ENCODE results near the gene NPM3.

The NPM3 gene

DNA sequence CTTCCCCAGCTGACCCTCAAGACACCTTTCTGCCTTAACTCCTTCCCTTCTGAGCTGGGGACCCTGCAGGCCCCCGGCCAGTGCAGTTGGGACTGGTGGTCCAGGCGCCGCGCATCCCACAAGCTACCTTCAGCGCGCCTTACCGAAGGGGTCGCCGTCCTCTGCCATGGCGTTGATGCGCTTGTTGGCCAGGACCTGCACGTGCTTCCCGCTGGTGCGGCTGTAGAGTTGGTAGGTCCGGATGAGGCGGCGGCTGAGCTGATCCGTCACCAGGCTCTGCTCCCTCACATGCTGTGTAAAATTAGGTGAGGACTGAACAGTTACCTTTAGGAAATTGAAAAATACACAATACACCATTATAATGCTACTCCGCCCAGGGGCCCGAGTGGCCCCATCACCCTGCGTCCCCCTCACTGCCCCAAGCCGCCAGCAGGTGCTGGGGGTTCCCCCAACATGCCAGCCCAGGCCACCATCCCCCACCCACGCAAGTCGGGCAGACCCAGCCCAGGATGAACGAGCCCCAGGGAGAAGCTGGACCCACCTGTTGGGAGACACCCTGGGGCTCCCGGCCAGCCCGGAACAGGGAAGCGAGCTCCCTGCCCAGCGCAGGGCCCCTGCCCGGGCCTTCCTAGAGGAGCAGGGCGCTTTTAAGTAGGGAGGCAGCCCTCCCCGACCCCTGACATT is 8.5 kb downstream of the NPM3 start:
- DNase-seq = no peak

DNA sequence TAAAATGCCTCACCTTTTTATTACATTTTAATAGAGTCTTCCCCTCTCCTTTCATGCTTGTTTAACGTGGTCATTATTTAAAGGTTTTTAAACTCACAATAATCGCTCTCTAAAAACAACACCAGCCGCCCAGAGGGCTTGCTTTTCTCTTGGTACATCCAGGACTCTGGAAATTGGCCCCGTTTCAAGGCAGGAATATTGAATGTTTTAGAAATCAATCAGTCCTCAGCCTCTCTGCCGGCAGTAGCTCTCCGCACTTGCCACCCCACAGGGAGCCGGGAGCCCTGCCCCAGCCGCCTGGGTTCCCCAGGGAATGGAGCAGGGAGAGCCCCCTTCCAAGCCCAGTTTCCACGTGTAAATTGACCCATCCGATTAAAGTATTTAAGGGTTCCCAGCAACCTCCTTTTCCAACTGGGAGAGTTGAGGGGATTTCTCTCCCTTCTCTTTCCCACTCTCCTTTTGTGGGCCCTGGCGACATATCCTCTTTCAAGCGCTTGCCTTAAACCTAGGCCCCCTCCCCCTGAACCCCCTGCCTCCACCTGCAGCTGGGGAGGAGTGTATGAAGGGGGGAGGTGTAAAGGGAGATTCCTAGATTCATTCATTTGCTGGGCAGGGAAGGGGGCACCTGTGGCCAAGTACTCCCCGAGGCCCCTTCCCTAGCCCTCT is 9.2 kb downstream of the NPM3 start:
- DNase-seq = no peak

DNA sequence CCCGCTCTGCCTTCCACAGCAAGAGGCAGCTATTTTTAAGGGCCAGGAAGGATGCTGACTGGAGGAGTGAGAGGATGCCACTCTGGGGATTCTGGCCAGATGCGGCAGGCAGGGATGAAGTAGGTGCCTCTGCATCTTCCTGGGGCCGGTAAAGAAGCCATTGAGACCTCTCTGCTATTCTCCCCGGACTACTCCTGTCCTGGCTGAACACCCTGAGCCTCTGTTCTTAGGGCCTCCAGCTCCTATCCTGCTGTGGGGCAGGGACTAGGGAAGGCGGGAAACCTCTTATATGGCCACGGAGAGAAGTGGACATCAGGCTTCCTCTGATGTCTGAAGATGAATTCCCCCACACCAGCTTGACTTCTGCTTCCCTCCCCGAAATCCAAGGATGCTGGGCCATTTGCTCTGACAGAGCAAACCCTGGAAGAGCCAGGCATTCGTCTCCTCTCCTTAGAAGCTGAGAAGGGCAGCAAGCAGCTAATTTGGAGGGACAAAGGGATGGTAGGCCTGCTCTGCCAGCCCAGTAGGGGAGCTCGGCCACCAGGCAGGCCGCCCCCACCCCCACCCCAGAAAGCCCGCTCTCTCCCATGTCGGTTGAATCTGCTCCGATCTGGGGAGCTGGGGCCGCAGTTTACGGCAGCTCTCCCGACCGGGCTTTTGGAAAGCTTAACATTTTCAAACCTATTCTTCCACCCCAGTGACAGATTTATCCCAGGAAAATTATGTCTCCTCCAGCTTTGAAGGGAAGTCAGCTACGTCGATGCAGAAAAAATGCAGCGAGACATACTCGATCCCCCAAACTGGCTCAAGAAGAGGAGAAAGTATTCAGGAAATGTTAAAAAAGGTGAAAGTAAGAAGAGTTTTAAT is 10.1 kb downstream of the NPM3 start:
- DNase-seq = no peak

DNA sequence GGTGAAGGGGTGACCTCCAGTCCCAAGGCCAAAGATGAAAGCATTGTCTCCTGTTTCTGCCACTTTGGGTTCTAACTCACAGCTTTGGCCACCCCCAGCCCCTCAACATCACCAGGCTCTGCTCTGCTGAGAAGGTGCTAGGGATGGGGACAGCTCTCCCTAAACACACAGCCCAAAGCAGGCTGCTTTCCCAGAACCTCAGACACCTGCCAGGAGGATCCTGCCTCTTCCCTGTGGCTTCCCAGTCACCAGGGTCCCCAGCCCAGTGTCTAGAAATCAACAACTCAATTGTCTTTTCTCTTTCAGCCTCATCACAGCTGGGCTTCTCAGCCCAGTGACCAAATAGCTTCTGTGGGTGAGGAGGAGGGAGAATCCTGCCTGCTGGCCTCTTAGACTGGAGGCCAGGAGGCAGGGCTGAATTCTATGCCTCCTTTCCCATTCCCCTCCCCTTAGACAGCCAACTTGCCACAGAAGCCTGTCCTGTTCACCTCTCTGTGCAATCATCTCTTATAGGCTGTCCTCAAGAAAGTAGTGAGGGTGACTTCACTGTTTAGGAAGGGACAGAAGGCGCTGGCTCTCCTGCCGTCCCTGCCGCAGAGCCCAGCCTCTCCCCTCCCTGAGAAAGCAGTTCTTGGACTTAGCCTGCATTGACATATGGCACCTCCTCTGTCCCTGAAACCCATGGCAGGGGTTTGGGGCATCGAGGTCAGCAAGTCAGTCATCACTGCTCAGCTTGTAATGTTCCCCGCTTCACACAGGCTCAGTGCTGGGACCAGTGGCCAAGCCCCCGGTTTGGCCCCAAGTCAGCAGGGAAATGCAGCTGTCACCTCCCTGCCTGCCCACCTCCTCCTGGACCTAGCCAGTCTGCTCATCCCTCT is 11.0 kb downstream of the NPM3 start:
- no peak for DNase-seq

DNA sequence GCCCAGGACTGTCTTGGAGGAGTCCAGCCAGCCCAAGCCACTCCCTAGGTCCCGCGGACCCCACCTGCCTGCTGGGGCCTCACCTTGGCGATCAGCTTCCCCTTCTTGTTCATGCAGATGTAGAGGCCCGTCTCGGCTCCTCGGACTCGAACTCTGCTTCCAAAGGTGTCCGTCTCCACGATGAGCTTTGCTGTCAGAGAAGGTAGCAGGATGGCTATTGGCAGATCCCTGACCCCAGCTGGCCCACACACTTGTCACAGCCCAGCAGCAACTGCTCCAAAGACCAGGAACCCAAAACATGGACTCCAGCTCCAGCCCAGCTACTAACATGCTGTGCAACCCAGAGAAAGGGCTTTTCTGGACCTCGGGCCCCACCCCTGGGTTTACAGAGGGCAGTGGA is 11.9 kb downstream of the NPM3 start:
- DNase-seq = no peak

DNA sequence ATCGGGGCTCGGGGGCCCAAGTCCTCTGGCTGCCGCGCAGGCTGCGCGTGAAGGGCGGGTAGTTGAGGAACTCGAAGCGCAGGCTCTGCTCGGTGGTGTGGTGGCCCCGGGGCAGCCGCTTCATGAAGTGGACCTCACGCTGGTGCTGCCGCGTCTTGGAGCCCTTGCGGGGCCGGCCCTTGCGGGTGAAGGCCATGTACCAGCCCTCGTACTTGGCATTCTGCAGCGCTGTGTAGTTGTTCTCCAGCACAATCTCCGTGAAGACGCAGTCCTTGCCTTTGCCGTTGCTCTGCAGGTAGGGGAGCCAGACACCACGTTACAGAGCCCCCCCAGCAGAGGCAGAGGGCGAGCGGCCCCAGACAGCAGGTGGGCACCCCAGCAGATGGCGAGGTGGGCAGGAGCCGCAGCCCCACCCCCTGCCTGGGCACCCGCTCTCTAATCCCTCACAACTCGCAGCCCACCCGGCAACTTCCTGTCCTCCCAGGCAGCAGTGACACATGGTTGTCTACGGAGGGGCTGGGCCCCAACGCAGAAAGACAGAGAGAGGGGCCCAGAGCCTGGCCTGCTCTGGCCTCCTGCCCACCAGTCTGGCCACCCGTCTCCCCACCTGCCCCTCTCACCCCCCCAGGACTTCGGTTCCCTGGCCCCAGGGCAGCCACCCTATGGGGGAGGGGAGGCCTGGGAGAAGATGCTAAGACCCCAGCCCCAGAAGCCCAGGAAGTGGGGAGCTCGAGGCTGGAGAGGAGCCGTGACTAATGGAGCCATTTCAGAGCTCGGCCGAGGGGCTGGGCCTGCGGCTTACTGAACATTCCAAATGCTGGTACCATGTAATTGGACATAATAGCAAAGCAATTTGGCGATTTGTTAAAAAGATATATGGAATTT is 12.7 kb downstream of the NPM3 start:
- DNase-seq = no peak

DNA sequence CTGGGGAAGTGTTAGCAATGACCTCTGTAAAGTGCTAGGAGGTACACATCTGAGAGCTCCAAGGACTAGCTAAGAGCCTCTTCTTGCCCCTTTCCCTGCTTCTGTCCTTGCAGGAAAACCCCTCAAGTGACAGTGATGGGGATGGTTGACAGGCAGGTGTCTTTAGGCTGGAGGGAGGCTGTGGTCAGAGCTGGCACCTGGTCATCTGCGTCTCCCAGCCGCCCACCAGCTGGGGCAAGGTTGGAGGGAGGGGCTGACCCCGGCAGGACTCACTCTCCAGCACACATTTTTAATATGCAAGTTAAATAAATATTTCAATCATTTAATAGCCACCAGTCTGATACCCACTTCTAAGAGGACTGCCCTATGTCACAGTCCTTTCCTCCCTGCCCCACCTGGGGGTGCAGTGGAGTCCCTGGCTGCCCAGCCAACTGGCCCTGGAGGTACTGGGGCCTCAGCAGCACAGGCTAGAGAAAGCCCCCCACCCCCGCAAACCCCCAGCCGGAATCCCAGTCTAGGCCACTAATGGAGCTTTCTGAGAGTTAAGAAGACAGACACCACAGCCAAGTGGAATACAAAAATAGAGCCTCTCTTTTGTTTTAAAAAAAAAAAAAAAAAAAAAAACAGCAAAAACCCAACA is 13.6 kb downstream of the NPM3 start:
- no peak for DNase-seq

DNA sequence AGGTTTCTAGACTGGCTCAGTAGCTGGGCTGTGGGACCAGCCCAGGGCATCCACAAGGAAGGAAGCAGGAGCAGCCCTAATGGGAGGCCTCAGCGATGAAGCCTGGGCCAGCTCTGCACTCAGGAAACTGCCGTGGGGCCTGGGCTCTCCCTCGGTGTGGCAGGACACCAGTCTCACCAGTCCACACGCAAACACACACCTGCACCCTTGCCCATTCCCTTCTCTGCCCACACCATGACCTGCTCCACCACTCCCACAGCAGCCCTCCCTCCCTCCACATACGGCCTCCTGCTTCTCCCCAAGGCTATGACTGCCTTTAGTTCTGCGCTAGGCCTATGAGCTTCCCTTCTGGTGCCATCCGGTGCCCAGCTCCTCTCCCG is 14.5 kb downstream of the NPM3 start:
- no peak for DNase-seq

DNA sequence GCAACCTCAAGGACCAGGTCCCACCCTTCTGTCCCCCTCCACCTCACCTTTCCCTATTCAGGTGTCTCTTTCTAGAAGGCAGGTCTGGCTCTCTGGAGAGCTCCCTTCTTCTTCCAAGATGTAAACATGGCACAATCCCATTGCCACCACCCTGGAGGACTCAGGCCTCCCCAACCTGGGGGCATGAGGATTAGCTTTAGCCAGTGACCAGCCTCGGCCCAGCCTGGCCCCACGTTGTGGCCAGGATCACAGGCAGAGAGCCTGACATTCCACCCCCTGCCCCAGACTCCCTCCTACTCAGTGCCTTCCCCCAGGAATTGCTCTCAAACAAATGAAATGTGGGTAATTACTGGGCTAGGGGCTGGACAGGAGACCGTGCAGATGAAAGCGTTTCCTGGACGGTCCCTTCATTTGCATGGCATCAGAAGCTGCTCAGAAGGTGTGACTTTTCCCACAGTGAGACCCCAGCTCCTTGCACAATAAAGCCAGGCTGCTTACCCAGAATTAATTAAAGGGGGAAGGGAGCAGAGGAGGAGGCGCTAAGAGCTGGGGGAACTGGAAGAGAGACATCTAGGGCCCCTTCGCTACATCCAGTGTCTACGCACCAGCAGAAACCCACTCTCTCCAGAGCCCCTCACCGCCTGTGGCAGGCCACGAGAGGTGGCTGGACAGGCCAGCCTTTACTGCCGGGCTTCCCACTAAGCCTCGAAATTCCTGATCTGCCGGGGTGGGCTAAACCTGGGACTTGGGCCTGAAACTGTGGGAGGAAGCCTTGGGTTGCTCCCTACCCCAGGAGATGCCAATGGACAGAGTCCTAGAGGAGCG is 15.1 kb downstream of the NPM3 start:
- no peak for DNase-seq

DNA sequence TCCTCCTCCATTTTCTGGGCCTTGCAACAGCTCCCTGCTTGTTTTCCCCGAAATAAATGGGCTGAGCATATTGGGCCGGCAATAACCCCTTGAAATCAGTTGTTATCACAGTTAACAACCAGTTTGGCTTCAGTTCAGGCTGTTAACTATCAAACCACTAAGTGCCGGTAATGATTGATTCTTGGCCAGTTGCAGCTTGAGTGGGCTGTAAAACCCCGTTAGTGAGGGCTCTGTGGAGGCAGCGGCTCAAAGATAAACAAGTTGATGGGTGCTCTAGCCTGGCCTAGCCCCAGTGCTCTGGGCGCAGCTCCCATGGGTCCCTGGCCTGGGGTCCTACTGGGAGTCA is 15.7 kb downstream of the NPM3 start:
- no peak for DNase-seq

DNA sequence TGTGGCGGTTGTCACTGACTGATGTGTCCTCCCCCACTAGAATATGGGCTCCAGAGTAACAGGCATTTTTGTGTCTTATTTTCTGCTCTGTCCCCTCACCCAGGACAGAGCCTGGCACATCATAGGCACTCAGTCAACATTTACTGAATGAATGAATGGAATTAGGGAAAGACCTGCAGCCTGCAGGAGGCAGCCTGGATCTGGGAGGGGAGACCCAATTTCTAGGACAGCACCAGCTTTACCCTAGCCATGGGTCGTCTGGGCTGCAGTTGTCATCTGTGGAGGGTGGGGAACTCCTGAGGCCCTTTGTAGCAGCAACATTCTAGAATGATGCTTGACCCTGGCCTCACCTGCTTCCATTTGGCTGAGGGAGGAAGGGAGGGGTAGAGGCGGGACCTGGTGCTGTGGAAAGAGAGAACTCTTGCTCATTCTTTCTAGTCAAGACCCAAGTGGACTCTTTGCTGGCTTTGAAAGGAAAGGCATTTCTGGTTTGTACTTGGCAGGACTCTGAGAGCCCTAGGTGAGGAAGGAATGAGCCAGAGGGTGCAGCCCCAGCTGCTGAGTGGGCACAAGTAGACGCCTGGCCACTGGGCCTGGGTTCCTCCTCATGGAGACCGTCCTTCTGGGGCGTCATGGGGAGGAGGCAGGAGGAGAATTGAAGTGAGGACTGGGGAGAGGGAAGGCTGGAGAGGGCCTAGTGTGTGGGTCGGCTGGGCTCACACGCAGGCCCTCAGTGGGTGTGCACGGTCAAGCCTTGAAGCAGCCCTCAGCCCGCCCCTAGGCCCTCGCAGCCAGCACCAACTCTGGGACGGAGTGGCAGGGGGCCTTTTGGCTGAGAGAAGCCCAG is 16.3 kb downstream of the NPM3 start:
- DNase-seq = no peak

DNA sequence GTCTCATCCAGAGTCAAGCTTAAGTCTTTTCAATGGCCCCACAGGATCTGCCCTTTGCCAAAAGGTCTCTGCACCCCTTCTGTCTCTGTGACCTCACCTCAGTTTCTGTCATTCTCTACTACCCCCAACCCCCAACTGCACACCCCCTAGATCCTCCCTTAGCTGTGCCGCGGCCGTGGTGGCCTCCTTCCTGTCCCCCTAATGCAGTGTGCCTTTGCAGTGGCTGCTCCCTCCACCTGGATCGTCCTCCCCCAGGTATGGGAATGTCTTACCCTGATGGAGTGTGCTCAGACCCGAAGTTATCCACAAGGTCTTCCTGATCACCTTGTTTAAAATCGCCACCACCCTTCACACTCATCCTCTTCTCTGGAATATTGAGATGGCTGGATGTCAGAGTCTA is 16.9 kb downstream of the NPM3 start:
- no peak for DNase-seq

DNA sequence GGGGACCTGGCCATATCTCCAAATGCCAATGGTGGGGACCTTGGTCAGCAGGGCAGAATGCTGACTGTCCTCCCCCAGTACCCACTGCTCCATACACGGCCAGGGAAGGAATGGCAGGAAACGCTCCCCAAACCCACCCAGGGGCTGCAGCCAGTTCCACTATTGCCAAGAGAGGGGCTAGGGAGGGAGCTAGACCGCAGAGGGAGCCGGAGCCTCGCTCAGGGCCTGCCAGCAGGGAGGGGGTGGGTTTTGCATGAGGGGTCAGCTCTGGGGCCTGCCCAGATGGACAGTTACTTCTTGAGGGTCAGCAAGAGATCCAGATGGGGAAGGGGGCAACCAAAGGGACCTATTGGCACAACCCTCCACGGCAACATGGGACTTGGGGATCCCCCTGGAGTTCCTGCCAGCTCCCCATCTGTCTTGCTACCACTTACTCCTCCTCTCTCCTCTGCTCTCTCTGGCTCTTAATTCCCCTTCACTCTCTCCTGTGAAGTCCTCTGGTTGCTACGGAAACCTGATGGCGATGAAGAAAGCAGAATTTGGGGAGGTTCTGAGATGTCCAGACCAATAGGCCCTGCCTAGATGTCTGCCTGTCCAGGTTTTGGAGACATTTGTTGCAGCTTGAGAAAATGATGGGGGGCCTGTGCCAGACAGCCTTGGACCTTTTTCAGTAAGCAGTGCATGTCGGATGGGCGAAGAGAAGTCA is 20.0 kb downstream of the NPM3 start:
- DNase-seq = no peak

DNA sequence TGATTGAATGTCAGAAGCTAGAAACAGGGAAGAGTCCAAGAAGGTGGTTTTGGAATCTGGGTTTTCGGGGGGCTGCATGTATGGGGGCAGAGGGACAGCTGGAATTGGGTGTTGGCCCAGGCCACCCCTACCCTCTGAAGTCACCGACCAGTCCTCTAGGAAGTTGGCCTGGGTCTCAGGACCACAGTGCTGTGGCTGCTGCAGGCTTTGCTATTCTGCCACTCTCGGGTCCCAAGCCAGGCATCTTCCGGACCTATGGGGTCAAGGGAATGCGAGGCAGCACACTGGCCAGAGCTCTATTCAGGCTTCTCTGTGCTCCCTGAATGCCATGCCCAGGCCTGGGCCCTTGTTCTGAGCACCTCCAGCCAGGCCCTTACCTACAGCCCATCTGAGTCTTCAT is 20.5 kb downstream of the NPM3 start:
- no peak for DNase-seq

DNA sequence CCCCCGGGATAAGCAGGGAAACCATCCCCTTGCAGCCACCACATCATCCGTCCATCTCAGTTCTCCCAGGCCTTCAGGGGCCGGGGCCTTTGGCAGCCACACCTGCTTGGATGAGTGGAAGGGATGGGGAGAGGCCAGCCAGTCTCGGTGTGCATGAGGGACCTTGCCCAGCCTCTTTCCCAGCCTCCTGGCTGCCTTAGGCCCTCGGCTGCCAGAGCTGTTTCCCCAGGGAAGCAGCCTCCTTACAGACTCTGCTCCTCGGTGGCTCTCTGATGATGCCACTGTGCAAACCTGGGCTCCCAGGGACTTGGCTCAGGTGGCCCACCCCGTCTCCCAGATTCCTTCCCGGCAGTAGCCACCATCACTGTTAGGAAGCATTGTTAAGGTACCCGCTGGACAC is 22.0 kb downstream of the NPM3 start:
- DNase-seq = no peak

DNA sequence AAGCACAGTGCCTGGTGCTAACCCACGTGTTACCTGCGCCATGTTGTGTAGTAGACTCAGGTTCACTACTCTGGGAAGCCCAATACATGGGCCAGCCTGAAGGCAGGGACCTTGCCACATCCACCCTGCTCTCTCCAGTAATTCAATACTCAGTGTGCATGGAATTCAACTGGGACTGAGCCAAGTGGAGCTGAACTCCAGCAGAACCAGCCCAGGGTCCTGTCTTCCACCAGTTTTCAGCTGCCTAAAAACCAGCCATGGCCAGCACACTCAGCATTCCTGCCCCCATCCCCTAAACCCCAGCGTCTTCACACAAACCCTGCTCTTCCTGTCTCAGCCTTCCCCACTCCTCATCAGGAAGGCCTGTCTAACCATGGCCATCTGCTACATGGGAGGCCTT is 22.7 kb downstream of the NPM3 start:
- no peak for DNase-seq

DNA sequence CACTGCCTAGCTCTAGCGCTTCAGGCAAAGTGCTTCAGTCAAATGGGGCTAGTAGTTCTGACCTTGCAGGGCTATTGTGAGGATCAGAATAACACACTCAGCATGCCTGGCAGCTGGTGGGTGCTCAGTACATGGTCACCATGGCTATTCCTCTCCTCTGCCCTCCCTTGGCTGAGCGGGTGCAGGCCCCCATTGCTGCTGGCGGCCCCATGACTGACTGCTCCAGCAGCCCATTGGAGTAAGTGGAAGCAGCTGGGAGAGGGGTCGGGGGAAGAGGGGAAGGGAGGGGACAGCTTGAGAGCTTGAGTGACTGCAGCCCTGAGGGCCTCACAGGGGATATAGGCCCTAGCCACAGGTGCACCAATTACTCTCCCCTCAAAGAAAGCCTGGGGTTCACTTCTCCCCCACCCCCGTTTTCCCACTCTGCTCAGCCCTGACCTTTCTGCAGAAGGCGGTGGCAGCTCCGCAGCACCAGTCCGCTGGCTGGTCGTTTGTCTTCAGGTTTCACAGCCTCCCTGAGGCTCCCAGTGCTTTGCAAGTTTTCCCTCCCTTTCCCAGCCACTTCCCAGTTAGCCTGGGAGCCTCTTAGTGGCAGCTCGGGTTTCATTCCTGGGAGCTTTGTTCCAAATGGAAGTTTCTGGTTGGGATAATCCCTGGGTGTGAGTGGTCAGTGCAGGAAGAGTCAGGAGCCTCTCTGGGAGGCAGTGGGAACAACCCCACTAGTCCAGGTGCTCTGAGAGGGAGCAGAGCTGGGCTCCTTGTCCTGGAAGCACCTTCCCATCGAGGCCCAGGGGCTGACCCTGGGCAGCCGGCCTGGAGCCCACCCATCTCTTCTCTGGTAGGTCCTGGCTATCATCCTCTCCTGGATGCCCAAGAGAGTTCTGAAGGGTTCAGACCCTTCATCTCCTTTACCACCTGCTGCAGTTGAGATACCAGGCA is 23.7 kb downstream of the NPM3 start:
- no peak for DNase-seq

DNA sequence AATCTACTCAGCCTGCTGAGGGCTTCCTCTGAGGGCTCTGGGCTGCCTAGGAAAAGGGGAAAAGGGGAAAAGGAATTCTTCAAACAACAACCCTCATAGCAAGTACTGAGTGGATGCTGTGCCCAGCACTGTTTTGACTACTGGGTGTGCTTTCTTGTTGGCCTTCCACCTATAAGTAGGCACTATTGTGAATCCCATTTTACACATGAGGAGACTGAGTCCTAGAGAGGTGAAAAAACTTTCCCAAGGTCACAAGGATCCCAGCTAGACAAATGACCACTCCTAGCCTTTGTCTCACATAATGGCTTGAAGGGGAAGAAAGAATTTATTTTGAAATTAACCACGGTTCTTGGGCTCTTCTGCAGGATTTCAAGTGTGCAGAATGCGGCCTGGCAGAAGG is 24.4 kb downstream of the NPM3 start:
- no peak for DNase-seq
